Glutamatergic neuron (in vitro differentiated cells): Measurements from ENCODE around the gene NEUROD2. TPM values are rescaled to one million over a fixed set of nuclear protein-coding genes. Genes with fewer than 3 reads are reported as not detected.

Source experiments
- DNase-seq: peaks from one replicate; pipeline ENCODE4 v3.0.0; 2022
- H3K27ac Mint-ChIP-seq: one replicate; pipeline ENCODE4 v1.8.0; 2020; ENCODE audit warnings: mild to moderate bottlenecking, mixed read lengths, inconsistent platforms; ENCODE audit not compliant: unreplicated experiment
- H3K27me3 Mint-ChIP-seq: one replicate; pipeline ENCODE4 v1.8.0; 2020; ENCODE audit warnings: mild to moderate bottlenecking, moderate library complexity, mixed read lengths, inconsistent platforms; ENCODE audit not compliant: unreplicated experiment
- H3K36me3 Mint-ChIP-seq: one replicate; pipeline ENCODE4 v1.8.0; 2020; ENCODE audit warnings: mild to moderate bottlenecking, mixed read lengths, inconsistent platforms; ENCODE audit not compliant: unreplicated experiment
- H3K4me1 Mint-ChIP-seq: one replicate; pipeline ENCODE4 v1.8.0; 2020; ENCODE audit warnings: mild to moderate bottlenecking, low read depth, mixed read lengths, inconsistent platforms; ENCODE audit not compliant: unreplicated experiment
- H3K4me3 Mint-ChIP-seq: one replicate; pipeline ENCODE4 v1.8.0; 2020; ENCODE audit warnings: mild to moderate bottlenecking, mixed read lengths, inconsistent platforms; ENCODE audit not compliant: unreplicated experiment
- H3K9me3 Mint-ChIP-seq: one replicate; pipeline ENCODE4 v1.8.0; 2020; ENCODE audit warnings: mild to moderate bottlenecking, moderate library complexity, mixed read lengths, inconsistent platforms; ENCODE audit not compliant: unreplicated experiment
- total RNA-seq: library from RNA; stranded (reverse); fragmentation: NEBNext Ultra II Directional; extraction: Animal tissue kit (Norgen Biotek cat#: 25700); gene quantifications from one replicate; pipeline ENCODE4 v1.2.1, GENCODE V29; 2021; ENCODE audit not compliant: unreplicated experiment
- TF ChIP-seq, protein P1 (sequence below): fragments of 200-600 bp; sonication (generic); IDR thresholded peaks from one replicate; pipeline ENCODE4 v1.5.0; 2021; ENCODE audit not compliant: partially characterized antibody, unreplicated experiment

The NEUROD2 gene
- total RNA-seq, 1 donor from 2014 or later, result 6.3 TPM

DNA sequence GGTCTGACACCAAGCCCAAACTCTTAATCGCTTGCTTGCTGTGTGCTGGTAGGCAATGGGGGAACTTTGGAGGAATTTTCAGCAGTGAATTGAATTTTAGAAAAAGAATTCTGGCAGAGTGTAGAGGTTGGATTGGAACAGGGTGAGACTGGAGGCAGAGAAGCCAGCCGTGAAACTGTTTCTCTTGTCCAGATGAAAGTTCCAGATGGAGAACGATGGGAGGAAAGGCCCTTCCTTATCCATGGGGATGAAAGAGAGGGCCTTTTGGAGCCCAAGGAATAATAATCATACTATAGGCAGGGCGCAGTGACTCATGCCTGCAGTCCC is 26.0 kb downstream of the NEUROD2 start:
- DNase-seq, result no peak
- peaks cover 2% of the 10 kb centered on the region for H3K27me3 Mint-ChIP-seq
- H3K27ac Mint-ChIP-seq, result no peak overlapping the region
- H3K4me1 Mint-ChIP-seq, result no peaks in the 10 kb centered on the region
- no peak overlapping the region for H3K4me3 Mint-ChIP-seq
- H3K9me3 Mint-ChIP-seq, result no peaks in the 10 kb centered on the region
- TF ChIP-seq, protein P1, sequence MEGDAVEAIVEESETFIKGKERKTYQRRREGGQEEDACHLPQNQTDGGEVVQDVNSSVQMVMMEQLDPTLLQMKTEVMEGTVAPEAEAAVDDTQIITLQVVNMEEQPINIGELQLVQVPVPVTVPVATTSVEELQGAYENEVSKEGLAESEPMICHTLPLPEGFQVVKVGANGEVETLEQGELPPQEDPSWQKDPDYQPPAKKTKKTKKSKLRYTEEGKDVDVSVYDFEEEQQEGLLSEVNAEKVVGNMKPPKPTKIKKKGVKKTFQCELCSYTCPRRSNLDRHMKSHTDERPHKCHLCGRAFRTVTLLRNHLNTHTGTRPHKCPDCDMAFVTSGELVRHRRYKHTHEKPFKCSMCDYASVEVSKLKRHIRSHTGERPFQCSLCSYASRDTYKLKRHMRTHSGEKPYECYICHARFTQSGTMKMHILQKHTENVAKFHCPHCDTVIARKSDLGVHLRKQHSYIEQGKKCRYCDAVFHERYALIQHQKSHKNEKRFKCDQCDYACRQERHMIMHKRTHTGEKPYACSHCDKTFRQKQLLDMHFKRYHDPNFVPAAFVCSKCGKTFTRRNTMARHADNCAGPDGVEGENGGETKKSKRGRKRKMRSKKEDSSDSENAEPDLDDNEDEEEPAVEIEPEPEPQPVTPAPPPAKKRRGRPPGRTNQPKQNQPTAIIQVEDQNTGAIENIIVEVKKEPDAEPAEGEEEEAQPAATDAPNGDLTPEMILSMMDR, result no peak
- no peaks in the 10 kb centered on the region for H3K36me3 Mint-ChIP-seq

DNA sequence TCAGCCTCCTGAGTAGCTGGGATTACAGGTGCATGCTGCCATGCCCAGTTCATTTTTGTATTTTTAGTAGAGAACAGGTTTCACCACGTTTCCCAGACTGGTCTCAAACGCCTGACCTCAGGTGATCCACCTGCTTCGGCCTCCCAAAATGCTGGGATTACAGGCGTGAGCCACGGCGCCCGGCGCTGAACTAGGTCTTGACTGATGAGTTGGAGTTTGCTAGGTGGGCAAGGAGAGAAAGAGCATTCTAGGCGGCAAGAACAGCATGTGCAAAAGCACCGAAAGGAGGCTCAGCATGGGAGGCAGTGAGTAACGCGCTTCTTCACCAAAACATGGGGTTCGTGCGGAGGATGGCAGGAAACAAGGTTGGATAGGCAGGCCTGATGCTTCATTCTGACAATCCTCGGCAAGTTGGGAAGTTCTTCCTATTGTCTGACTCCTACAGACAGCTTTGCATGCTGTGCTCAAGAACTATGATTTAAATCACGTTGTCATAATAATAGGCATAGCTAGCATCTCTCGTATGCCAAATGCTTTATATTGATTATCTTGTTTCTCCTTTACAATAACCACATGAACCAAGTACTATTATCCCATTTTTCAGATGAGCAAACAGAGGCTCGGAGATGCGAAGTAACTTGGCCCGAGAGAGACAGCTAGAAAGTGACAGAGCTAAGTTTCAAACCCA is 26.5 kb downstream of the NEUROD2 start:
- no peak for DNase-seq
- Mint-ChIP-seq H3K27ac (no peak overlapping the region), H3K36me3 (no peaks in the 10 kb centered on the region), H3K9me3 (no peaks in the 10 kb centered on the region), H3K4me3 (no peak overlapping the region), H3K27me3 (peaks cover 2% of the 10 kb centered on the region), H3K4me1 (no peaks in the 10 kb centered on the region)
- TF ChIP-seq, protein P1, result no peak

DNA sequence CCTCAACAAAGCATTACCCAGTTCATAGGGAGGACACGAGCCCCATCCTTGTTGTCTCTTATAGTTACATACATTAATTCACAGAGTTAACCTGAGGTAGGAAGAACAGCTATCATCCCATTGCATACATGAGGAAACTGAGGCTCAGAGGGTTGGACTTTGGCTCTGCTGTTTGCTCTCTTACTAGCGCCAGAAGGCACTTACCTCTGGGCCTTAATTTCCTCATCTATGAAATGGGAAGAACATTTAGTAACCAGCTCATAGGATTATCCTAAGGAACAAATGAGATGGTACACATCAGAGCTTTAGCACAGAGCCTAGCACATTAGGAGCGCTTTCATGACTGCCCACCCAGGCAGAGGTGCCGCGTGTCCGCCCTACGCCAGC is 27.6 kb downstream of the NEUROD2 start:
- no peak overlapping the region for H3K27ac Mint-ChIP-seq
- H3K4me3 Mint-ChIP-seq, result no peak overlapping the region
- H3K9me3 Mint-ChIP-seq, result no peaks in the 10 kb centered on the region
- peaks cover 2% of the 10 kb centered on the region for H3K27me3 Mint-ChIP-seq
- no peaks in the 10 kb centered on the region for H3K4me1 Mint-ChIP-seq
- TF ChIP-seq, protein P1, result no peak
- DNase-seq, result no peak
- no peaks in the 10 kb centered on the region for H3K36me3 Mint-ChIP-seq

DNA sequence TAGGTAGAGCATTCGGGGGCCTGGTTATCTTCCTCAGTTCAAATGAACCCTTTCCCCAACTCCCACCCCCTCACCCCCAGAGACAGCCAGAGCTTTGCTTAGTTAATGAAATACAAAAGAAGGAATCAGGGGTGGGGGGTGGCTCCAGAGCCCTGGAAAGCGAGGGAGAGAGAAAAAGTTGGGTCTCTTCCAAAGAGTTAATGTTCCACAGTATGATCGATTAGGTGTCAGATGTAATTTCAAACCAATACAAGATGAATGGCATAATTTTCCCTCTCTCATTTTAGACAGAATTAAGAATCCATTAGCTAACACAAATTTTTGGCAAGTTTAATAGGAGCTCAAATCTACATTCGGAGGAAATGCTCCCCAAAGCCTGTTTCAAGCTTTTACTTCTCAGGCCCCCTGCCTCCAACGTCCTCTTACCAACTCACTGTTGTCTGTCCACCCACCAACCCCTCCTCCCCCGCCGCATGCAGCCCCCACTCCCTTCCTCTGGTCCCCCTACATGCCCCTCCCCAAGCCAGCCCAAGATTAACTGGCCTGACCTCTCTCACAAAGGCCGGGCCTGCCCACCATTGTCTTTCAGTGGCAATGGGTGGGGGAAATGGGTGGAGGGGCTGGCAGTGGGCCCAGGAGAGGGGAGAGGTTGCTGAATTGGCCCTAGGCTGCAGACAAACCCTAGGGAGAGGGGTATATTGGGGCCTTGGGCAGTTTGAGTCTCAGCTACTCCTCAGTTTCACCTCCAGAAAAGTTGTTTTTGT is 28.2 kb downstream of the NEUROD2 start:
- Mint-ChIP-seq H3K27ac (no peak overlapping the region), H3K4me3 (no peak overlapping the region), H3K9me3 (peaks cover 2% of the 10 kb centered on the region), H3K4me1 (no peaks in the 10 kb centered on the region), H3K36me3 (no peaks in the 10 kb centered on the region), H3K27me3 (peaks cover 2% of the 10 kb centered on the region)
- DNase-seq, result no peak
- TF ChIP-seq, protein P1, result no peak

DNA sequence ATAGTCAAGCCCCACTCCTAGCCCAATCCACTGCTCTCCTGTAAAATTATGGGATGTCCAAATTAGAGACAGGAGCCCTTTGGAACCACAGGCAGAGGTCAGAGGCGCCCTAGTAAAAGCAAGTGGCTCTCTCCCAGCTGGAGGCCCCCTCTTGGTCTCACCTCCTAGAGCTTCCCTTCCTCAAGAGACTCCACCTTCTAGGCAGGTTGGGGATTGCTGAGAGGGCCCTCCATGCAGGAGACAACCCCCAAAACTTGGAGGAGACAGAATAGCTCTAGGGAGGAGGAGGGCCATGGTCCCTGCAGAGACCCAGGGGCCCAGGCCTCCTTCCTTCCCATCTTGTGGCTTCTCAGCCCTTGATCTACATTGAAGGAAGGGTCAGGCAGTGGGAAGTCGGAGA is 29.4 kb downstream of the NEUROD2 start:
- H3K36me3 Mint-ChIP-seq, result no peaks in the 10 kb centered on the region
- H3K9me3 Mint-ChIP-seq, result peaks cover 2% of the 10 kb centered on the region
- H3K27me3 Mint-ChIP-seq, result peaks cover 4% of the 10 kb centered on the region
- TF ChIP-seq, protein P1, result no peak
- H3K4me3 Mint-ChIP-seq, result no peak overlapping the region
- DNase-seq, result no peak
- no peaks in the 10 kb centered on the region for H3K4me1 Mint-ChIP-seq
- no peak overlapping the region for H3K27ac Mint-ChIP-seq
